Pancreas (tissue), 10 donors: ENCODE data around the gene NFIA. TPM values are rescaled to one million over a fixed set of nuclear protein-coding genes. Genes with fewer than 3 reads are reported as not detected.
A peak's percentile ranks its signal among the peaks of the same experiment; 100 is the strongest.

ENCODE experiments used
- ATAC-seq, 4 donors: fragments of 200-7000 bp; cut with Tn5 transposase; one replicate each; pipeline versions ENCODE4 v1.8.0 to v1.9.1; 2020; ENCODE audit warnings: mild to moderate bottlenecking in 4 of 4, moderate library complexity in 4 of 4
- DNase-seq, 6 donors: peaks; one replicate each; pipeline ENCODE4 v3.0.0-alpha.2; 2020
- FAIRE-seq: peaks from 2 replicates; lab custom pipeline; 2012; peaks lifted over from hg19 to GRCh38; lab: Jason Lieb, UNC
- H3K27ac ChIP-seq, 4 donors: fragments of 200-600 bp; sonication (generic); 1 replicate in 3 of 4; 2 replicates in 1 of 4; pipeline versions ENCODE4 v1.5.0 to v1.8.0; 2020
- H3K27me3 ChIP-seq, 4 donors: fragments of 200-600 bp; one replicate each; pipeline ENCODE4 v1.8.0; 2021
- H3K36me3 ChIP-seq, 3 donors: fragments of 200-600 bp; sonication (generic) in 1 of 3; one replicate each; pipeline versions ENCODE4 v1.5.0 to v1.8.0; 2020 to 2021
- H3K4me1 ChIP-seq, 3 donors: fragments of 200-600 bp; one replicate each; pipeline ENCODE4 v1.8.0; 2021
- H3K4me3 ChIP-seq, 4 donors: fragments of 200-600 bp; sonication (generic) in 2 of 4; one replicate each; pipeline versions ENCODE4 v1.5.0 to v1.8.0; 2020 to 2021
- H3K9me3 ChIP-seq, 4 donors: fragments of 200-600 bp; one replicate each; pipeline ENCODE4 v1.8.0; 2021
- WGBS, 2 donors: extraction: QIAGEN DNeasy Blood & Tissue Kit; methylation state at CpG; one replicate each; pipeline ENCODE4 v1.1.7; 2013; 5-methylcytosine and 5-hydroxymethylcytosine counted together
- intact Hi-C, 3 donors: fragments of 100-400 bp; cut with DNase I; formaldehyde crosslinking; loops; one replicate each; pipeline versions ENCODE4 v1.11.1 to v1.14.2; 2022
- polyA plus RNA-seq, 2 donors: library from polyadenylated mRNA; stranded (reverse); fragments of 200-250 nt; gene quantifications; one replicate each; pipeline ENCODE4 v1.2.3, GENCODE V29; 2013
- total RNA-seq, 6 donors: library from RNA; stranded (reverse); fragmentation: NEBNext Ultra II Directional in 4 of 6; extraction: Animal tissue kit (Norgen Biotek cat#: 25700) in 4 of 6; gene quantifications; one replicate each; pipeline versions ENCODE4 v1.2.1 to v1.2.4, GENCODE V29; 2021 to 2023
- TF ChIP-seq, protein P1 (sequence below), 4 donors: fragments of 200-600 bp; sonication (generic) in 3 of 4; IDR thresholded peaks; one replicate each; pipeline versions ENCODE4 v1.5.0 to v1.8.0; 2021; ENCODE audit warnings: antibody characterized with exemption in 4 of 4
- donor health status: healthy with polysubstance abuse.
- donor health status: DM: no; HTN: no; CAD: no; lungs with moderate emphysema.
- donor health status: DM: no; HTN: no; CAD: no.
- donor health status: control.
- donor health status: control.
- donor health status: Bipolar disorder and iron deficiency.
- donor health status: DM: yes; HTN: yes; CAD: no.
- donor health status: DM: no; HTN: no; CAD: no.
- donor health status: DM: no; HTN: no; CAD: no.
- donor health status: DM: yes; HTN: yes; CAD: no.

NFIA gene
- total and polyA plus RNA-seq, 8 donors: 4.9 to 48.1 (median 30.2) TPM

DNA sequence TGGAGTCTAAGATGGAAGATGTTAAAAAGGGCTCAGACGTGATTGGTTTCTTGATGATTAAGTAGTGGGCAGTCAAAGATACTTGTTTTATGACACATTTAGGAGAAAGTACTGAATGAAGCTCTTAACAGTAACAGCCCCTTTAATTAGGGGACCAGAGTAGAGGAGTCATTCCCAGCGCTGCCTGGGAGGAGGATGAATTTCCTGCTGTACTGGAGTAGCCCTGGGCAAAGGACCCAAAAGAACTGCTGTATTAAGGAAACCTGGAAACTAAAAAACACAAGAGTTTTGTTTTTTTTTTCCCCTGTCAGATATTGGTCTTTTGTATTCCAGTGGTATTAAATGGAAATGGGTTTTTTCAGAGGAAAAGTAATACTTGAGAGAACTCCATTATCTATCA lies 126.5 kb downstream of the NFIA start:
- DNase-seq (no peak), FAIRE-seq (no peak), ATAC-seq (no peak)
- H3K4me3 ChIP-seq: no peak overlapping the region
- TF ChIP-seq, protein P1, sequence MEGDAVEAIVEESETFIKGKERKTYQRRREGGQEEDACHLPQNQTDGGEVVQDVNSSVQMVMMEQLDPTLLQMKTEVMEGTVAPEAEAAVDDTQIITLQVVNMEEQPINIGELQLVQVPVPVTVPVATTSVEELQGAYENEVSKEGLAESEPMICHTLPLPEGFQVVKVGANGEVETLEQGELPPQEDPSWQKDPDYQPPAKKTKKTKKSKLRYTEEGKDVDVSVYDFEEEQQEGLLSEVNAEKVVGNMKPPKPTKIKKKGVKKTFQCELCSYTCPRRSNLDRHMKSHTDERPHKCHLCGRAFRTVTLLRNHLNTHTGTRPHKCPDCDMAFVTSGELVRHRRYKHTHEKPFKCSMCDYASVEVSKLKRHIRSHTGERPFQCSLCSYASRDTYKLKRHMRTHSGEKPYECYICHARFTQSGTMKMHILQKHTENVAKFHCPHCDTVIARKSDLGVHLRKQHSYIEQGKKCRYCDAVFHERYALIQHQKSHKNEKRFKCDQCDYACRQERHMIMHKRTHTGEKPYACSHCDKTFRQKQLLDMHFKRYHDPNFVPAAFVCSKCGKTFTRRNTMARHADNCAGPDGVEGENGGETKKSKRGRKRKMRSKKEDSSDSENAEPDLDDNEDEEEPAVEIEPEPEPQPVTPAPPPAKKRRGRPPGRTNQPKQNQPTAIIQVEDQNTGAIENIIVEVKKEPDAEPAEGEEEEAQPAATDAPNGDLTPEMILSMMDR (IDR thresholded peaks at IDR 0.05): no peak
- intact Hi-C loops: loop anchor here in 1 of 3 donors (10.0 kb wide), 1 partner anchor 46 kb away; no protein-coding TSS in a partner anchor
- H3K4me1 ChIP-seq: no peaks in the 10 kb centered on the region
- H3K9me3 ChIP-seq: no peaks in the 10 kb centered on the region
- H3K36me3 ChIP-seq: no peaks in the 10 kb centered on the region
- no peak overlapping the region for H3K27ac ChIP-seq
- 78 to 86% methylated on average over 2 of the region's 2 CpGs for WGBS, 2 donors
- no peaks in the 10 kb centered on the region for H3K27me3 ChIP-seq

- intact Hi-C loops: no loop called here
- TF ChIP-seq, protein P1 (IDR thresholded peaks at IDR 0.05): no peak
- peaks cover 0 to 14% (median 0%) of the 10 kb centered on the region in 3 donors for H3K4me1 ChIP-seq
- no peaks in the 10 kb centered on the region for H3K36me3 ChIP-seq
- no peak overlapping the region for H3K27ac ChIP-seq
- ATAC-seq (peak in 2 of 4 donors; percentile 34 to 50), FAIRE-seq (no peak), DNase-seq (no peak)
- 87 to 97% methylated on average over 3 of the region's 3 CpGs for WGBS, 2 donors
- H3K9me3 ChIP-seq: no peaks in the 10 kb centered on the region
- H3K27me3 ChIP-seq: no peaks in the 10 kb centered on the region
- H3K4me3 ChIP-seq: no peak overlapping the region
Measured at GRCh38 chr1:61210435-61211154, 128.2 kb downstream of the NFIA start.

DNA sequence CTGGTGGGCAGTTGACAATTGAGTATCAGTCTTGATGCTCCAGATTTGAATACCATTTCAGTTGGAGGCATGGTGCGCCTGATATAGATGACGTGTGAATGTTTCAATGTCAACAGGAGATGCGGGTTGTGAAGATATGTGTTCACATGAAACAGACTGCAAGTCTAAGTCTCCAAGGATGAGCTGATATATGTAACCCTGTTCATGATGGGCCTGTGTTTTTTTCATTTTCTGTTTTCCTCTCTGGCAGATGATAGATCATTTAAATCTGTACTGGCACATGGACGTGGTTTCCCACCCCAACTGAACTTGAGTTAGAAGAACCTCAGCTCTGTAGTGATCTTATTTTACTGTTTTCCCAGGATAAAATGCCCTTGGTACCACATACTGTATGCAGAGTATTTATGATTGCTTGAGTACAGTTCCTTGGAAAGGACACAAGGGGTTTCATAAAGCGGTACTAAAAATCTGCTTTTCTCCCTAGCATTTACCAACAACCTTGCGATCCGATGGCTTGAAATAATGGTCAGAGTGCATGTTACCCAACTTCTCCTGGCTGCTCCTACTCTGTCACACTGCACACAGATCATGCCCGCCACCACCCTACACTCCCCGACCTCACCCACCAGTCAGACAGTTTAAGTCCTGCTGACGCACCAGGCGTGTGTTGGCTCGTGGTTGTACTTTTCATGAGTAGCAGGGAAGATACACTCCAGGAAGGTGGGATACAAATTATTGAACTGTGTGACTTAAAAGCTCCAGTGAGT lies 131.1 kb downstream of the NFIA start:
- TF ChIP-seq, protein P1 (IDR thresholded peaks at IDR 0.05): no peak
- Histone ChIP-seq H3K9me3 (no peaks in the 10 kb centered on the region), H3K36me3 (no peaks in the 10 kb centered on the region), H3K4me3 (no peak overlapping the region), H3K27ac (no peak overlapping the region), H3K27me3 (no peaks in the 10 kb centered on the region), H3K4me1 (peaks cover 0 to 15% (median 3%) of the 10 kb centered on the region in 3 donors)
- intact Hi-C loops: no loop called here
- FAIRE-seq: no peak
- ATAC-seq: peak in 1 of 4 donors; percentile 40
- 96 to 98% methylated on average over 12 of the region's 12 CpGs for WGBS, 2 donors
- DNase-seq: no peak

GRCh38 chr1:61215119-61215518 lies 132.8 kb downstream of the NFIA start:
- whole genome bisulfite sequencing, 2 donors: 89% methylated on average over 2 of the region's 2 CpGs
- Histone ChIP-seq H3K27me3 (no peaks in the 10 kb centered on the region), H3K36me3 (no peaks in the 10 kb centered on the region), H3K4me3 (no peak overlapping the region), H3K27ac (no peak overlapping the region), H3K9me3 (no peaks in the 10 kb centered on the region), H3K4me1 (peaks cover 0 to 15% (median 3%) of the 10 kb centered on the region in 3 donors)
- FAIRE-seq (no peak), ATAC-seq (peak in 1 of 4 donors; percentile 25), DNase-seq (no peak)
- TF ChIP-seq, protein P1 (IDR thresholded peaks at IDR 0.05): no peak
- intact Hi-C loops: no loop called here
